Stimulated activated CD4-positive, alpha-beta T cell treated with anti-CD3 and anti-CD28 coated beads, Interleukin-1b, Interleukin-23, amount 100 ng/mL, for 24 hours (primary cell): ENCODE results near the gene DLGAP1.
"Not testable (repeated sequence)": the region's sequence is repeated elsewhere in the genome, so short reads cannot be mapped to it uniquely, and the experiment has no call there.

ENCODE experiments used
- DNase-seq, 4 experiments: peaks; one replicate each; pipeline ENCODE4 v3.0.0-alpha.2; 2020; ENCODE audit warnings: low read depth in 4 of 4, low spot score in 1 of 4

DLGAP1 gene

DNA sequence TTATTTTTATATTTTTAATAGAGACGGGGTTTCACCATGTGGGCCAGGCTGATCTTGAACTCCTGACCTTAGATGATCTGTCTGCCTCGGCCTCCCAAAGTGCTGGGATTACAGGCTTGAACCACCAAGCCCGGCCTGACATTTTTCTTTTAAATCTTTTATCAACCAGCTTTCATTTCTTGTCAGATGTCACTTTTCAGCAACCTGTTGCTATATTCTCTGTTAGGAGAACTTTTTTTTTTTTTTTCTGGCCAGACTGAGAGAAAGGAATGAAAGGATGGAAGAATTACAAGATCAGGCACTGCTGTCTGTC, 858.8 kb downstream of the DLGAP1 start:
- no peak for DNase-seq

DNA sequence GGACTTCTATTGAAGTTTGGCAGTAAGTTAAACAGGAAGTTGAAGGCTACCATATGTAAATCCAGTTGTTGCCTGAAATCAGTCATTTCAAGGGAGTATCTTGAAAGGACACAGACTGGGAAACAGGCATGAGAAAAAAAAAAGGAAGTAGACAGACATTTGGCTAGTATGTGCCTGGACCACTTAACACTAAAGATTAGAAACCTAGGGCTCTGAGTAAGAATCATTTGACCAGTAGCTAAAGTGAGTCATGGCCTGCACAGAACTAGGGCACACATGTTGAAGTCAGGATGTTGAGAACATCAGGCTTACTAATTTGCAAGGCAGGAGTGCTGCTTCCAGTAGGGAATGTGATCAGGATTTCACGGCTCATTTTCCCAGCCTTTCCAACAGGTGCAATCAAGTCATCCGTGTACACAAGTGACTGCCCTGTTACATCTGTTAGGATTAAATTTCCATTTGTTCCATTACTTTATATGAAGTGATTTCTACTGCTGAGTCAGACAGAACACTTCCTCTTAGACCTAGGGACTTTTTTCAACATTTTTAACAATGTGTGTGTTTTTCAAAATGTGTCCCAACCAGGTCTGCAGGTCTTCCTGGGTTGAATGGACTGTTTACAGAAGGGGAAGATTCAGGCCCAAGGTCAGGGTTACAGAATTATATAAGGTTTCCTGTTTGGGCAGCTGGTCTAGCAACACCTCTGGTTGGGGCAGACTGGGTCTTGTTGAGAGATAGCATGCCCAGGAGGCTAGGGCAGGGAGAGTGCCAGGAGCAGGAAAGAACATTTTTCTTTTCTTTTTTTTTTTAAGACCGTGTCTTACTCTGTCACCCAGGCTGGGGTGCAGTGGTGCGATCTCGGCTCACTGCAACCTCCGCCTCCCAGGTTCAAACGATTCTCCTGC, 859.5 kb downstream of the DLGAP1 start:
- no peak for DNase-seq

DNA sequence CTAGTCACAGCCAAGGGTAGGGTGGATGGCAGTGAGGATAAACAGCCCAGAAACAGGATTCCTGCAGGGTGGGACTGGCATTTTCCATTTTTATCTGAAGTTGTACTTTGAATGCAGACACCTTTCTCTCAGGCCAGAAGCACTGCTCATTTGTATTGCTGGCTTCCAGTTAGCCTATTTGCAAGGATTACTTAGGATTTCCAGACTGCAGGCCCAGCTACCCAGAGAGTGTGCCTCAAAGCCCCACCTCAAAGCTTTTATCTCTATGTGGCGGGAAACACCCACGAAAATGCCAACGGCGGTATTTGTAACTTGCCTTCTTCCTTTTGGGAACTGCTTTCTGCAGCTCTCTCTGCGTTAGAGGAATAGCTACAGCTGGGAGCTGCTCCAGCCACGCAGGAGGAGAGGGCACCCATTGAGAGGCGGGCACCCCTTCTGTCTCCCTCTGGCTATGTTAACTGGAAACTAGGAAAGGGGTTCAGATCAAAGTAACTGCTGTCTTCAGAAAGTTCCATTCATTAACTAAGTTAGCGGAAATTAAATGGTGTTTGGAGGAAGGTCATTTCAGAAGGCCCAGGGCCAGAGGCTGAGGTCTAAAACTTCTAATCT, 860.2 kb downstream of the DLGAP1 start:
- DNase-seq: no peak

DNA sequence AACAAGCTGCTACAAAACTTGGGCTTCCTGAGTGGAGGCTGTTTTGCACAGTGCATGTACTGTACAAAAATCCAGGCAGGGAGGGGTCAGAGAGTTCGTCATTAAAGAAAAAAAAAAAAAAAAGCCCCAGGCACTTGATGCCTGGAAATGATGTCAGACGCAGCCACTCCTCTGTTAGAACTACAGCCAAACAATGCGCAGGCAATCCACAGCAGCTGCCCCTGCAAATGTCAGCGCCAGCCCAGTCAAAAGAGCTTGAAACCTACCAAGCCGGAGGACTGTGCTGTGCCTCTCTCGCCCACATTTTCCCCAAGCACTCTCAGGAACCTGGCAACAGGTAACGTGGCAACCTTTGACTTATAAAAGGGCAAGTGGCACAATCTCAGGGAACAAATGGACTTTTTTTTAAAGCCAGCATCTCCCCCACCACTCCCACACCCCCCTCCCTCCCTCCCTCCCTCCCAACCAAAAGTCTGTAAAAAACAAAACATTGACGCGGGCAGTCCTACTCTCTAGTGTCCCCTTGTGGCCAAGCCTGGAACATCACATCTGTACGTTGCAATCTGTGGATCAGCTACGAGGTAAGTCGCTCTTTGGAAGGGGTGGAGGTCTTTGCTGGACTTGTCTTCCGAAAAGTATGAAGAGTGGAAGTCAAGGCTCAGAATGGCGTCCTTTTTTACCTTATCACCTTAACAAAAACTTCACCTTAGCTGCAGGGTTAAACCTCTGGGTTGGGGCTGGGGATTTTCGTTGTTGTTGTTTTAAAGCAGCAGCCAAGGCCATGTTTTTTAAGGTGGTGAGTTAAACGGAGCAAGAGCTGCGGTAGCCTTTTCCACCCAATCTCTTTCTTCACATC, 861.0 kb downstream of the DLGAP1 start:
- DNase-seq: peak; percentile 69 to 77 (median 74)

DNA sequence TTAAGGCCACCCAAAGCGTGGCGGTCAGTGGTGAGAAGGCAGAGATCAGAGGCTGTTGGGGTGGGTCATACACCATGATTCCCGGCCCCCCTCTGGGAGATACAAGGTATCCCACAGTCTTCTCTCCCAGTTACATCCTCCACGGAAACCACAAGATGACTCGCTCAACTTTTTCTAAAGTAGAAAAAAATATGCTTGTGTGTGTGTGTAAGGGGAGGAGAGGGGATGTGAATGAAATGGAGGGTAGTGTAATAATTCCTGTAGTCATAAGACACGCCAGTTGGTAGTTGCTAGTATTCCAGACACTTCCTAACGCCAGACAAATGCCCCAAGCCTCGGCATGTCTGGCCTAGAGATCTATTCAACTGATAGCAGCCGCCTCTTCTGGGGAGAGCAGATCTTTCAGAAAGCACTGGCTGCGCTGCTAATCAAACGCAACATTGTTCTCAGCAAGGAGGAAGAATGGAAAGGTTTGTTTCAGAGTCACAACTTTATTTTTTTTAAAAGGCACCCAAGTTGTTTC, 861.7 kb downstream of the DLGAP1 start:
- DNase-seq: no peak

DNA sequence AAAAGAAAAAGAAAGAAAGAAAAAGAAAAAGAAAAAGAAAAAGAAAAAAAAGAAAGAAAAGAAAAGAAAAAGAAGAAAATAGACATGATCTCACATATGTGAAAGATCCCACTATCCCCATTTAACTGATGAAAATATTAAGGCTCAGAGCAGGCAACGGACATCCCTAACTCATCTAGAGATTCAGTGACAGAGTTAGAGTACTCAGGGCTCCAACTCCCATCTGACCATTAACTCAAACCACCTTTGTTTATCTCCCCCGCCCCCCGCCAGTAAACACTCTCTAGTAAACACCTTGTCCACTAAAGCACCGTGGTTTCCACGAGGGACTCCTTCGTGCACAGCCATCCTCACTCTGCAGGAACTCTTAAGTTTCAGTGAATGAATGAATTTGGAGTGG, 862.2 kb downstream of the DLGAP1 start:
- no peak for DNase-seq

DNA sequence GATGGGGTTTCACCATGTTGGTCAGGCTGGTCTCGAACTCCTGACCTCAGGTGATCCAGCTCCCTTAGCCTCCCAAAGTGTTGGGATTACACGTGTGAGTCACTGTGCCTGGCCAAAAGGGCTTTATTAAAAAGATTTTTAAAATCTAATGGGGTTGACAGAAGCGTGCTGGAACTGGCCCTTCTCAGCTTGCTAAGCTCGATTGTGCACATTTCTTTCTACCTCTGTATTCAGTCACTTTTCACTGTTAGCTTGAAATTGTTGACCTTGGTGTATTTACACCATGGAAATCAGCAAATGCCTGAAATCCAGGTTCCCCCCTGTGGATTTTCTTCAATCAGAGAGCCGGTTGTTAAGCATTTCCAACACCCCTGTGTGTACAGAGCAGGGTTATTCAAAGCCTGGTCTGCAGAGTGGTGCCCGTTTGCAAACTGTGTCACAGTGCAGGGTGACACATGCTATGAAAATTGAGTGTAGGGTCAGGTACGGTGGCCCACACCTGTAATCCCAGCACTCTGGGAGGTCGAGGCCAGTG, 864.9 kb downstream of the DLGAP1 start:
- DNase-seq: no peak

DNA sequence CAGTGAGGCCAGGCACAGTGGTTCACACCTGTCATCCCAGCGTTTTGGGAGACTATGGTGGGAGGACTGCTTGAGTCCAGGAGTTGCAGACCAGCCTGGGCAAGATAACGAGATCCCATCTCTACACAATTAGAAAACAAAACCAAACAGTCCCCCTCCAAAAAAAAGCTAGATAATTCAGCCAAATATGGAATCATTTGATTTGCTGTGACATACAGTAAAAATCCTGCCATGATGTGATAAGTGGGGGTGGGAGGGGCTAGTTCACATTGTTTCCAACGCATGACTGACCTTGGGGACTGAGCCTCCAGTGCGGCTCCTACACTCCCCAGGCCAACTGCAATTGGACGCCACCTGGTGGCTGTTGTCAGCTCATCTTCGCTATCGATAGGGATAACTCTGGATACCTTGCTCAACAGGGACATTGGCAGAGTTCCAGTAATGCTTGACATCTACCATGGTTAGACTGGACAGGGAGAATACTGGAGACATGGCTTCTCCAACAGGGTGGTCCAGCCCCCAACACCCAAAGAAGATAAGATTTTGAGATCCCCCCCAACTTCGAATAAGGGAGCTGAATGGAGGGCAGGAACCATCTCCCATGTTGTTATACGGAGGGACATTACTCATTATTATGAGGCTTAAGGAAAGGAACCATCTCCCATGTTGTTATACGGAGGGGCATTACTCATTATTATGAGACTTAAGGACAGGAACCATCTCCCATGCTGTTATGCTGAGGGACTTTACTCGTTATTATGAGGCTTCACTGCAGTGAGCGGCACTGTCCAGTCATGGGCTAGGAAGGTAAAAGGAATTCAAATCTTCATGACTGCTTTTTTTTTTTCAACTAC, 869.2 kb downstream of the DLGAP1 start:
- DNase-seq: peak in 1 of 4 experiments; percentile 55

DNA sequence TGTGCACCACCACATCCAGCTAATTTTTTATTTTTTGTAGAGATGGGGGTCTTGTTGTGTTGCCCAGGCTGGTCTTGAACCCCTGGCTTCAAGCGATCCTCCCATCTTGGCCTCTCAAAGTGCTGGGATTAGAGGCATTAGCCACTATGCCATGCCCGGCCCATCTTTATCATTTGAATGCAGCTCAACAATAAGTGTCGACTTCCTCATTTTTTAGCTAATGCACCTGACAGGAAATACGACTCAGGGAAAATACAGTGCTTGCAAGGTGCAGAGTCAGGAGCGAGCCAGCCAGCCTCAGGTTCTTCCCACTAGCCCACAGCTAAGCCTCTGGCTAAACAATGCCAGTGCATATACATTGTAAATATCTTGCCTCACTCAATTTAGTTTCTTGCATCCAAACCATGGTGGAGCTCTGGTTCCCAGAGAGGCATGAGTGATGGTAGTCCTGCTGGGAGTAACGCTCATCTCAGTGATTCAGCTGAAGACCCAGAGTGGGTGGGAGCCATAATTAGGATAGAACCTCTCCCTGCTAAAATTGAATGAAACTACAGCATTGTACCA, 870.1 kb downstream of the DLGAP1 start:
- DNase-seq: no peak

DNA sequence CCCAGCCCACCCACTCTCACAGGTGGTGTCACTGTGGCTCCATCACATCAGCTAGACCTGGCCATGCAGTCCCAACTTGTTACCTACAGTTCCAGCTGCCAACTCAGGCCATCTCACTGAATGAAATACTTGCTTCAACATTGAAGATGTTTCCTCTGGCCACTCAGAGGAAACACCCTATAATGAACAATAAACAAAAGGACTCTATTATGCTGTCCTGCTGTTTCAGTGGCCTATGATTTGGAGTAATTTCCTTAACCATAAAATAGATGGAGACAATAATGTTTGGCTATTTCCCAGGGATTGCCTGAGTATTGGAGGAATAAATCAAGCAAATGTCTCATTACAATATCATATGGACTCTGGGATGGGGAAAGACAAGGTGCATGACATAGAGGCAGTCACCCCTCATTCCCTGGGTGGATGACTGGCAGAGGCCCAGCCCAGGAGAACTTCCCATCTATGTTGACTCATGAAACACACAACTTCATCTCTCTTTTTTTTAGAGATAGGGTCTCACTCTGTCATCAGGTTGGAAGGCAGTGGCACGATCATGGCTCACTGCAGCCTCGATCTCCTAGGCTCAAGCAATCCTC, 870.7 kb downstream of the DLGAP1 start:
- DNase-seq: no peak

DNA sequence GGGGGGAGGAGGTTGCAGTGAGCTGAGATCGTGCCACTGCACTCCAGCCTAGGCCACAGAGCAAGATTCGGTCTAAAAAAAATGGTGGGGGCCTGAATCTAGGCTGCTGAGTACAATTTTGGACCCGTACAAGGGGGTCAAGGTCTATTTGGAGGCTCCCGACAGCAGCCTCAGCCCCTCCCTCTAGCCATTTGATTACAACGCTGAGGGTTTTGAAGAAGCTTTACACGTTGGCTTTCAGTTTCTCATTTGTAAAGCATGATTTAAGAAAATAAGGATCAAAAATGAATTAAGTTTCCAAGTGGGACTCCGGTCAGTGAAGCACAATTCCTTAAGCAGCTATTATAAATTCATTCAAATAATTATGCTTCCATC, 871.2 kb downstream of the DLGAP1 start:
- DNase-seq: no peak

DNA sequence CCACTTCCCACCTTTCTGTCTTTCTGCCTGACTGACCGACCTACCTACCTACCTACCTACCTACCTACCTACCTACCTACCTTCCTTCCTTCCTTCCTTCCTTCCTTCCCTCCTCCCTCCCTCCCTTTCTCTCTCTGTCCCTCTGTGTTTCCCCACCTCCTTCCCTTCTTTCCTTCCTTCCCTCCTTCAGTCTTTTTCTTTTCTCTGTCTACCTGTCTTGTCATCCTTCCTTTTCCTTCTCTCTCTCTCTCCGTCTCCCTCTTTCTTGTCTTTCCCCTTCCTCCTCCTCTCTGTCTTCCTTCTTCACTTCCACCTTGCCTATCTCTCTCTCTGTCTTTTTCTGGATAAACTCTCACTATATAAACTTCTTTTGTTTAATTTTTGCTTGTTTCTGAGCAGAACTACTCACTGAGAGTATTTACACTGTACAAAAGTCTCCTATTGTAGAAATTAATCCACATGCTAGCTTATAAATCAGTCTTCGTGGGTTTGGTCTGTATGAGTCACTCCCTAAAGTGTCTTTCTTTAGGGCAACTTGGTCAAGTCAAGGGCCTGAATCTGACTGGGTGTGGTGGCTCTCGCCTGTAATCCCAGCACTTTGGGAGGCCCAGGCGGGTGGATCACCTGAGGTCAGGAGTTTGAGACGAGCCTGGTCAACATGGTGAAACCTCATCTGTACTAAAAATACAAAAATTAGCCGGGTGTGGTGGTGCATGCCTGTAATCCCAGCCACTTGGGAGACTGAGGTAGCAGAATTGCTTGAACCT, 871.8 kb downstream of the DLGAP1 start:
- not testable (repeated sequence) for DNase-seq

DNA sequence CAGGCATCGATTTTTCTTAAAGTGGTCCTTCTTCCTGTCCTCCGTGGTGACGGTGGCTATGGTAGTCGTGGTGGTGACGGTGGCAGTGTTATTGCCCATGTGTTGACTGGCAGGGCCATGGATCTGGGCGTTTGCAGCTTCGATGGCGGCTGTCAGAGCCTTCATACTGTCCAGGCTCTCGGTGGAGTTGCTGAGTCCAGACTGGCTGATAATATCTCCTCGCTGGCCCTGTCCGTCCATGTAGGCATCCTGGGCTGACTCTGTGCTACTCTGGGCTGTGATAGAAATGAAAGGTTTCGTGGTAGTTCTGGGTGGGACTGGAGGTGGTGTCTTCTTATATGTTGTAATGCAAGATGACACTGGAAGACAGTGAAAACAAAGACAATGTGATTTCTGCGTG, 873.2 kb downstream of the DLGAP1 start:
- no peak for DNase-seq

DNA sequence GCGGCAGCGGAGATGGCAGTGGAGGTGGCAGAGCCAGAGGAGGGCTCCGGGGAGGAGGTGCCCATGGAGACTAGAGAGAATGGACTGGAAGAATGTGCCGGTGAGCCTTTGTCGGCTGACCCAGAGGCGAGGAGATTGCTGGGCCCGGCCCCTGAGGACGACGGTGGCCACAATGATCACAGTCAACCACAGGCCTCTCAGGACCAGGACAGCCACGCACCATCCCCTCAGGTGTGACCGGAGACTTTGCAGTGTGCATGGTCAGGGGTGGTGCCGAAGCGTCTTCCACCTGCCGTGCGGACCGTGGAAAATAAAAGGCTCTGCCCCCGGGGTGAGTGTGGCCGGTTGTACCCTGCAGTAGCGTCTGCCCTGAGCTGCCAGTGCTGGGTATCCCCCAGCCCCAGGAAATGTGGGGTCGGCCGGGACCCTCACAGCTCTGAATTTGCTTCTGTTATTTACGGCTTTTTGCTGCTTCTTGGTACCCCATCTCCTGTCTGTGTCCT, 874.5 kb downstream of the DLGAP1 start:
- not testable (repeated sequence) for DNase-seq

DNA sequence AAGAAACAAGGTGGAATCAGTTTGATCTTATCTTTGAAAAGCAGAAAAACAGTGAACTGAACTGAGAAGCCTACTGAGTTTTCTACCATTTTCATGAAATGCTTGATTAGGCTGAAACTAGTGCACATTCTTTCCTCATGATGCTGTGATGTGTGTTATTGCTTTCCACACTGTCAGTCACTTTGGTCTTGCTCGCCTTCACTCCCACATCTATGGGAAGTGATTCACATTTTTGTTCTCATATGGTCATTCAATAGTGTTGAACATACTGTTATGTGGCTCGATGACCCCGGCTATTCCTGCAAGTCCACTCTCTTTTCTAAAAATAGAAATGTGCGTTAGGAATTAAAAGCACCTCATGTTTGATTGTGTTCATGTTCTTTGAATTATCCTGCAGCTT, 875.4 kb downstream of the DLGAP1 start:
- DNase-seq: no peak

DNA sequence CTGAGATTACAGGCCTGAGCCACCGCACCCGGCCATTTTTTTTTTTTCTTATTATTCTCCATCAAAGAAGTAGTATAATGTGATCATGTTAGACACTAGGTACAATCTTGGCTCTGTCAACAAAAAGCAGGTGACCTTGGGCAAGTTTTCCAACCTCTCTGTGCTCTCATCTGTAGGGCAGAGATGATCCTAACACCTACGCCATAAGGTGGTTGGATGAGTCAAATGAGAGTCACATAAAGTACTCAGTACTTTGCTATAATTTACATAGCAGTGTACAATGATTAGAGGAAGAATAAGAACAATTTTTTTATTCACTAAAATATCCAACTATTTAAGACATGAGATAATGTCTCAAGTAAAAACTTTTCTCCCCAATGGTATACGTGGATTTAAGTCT, 876.5 kb downstream of the DLGAP1 start:
- no peak for DNase-seq

DNA sequence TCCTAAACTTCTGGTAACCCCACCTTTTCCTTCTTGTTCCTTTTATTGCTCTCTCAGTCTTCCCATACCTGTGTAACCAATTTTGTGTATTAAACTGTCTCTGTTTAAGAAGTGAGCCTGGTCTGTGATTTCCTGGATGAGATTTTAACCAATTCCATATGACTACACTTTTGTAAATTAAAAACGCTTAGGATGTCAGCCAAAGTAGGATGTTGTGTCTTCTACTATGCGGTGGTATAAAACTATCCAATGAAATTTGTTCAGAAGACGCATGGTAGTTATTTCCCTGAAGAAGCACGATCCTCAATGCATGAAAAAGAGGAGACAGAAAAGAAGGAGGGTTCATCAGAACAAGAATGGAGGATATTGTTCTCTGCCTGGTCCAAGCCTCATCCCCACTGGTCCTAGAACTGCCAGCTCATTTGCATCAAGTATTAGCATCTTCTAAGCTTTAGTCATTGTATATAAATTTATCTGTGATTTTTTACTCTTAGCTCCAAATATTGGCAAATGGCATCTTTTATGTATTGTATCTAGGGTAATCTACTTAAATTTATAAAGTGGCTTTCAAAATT, 877.7 kb downstream of the DLGAP1 start:
- DNase-seq: no peak

DNA sequence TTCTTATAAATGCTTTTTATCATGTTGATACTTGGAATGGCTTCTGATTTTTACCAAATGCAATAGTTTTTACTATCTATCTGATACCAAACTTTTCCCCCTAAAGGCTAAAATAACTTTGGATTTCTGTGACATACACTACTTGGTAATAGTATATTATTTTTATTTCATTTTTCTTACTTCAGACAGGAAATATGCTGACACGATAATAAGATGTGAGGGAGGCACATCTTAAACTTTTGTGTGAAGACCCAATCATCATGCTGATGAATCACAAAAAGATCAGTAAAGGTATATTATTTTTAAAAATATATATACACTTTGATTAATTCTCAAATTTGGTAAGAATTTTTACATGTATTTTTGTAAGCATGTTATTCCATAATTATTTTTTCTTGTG, 882.3 kb downstream of the DLGAP1 start:
- no peak for DNase-seq

DNA sequence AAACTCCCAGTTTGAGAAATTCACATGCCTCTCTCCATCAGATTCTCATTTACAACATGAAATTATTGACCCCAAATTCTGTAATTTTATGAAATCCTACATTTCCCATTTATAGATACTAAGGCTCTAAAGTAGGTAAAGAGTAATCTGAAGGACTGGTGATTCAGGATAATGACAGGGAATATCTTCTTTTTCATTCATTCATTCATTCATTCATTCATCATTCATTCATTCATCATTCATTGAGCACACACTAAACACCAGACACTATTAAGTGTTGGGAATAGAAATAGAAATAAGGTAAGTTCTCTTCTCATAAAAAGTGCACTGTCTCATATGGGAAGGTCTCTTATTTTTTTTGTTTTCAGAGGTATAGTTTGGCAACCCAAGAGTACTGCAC, 888.3 kb downstream of the DLGAP1 start:
- no peak for DNase-seq
